IPS DF 6.9 (cell line): ENCODE data around the gene AFMID.
"Not testable (repeated sequence)": the region's sequence is repeated elsewhere in the genome, so short reads cannot be mapped to it uniquely, and the experiment has no call there.

Experiments used
- DNase-seq: peaks from one replicate; pipeline ENCODE4 v3.0.0-alpha.2; 2013; ENCODE audit warnings: low read depth, low spot score
- H3K27ac ChIP-seq: one replicate; pipeline ENCODE4 v1.5.1; 2013; ENCODE audit warnings: low read length, control low read depth
- H3K27me3 ChIP-seq: 2 replicates; pipeline ENCODE4 v1.6.1; 2013; ENCODE audit warnings: mild to moderate bottlenecking, low read length; ENCODE audit not compliant: control insufficient read depth, insufficient read depth
- H3K36me3 ChIP-seq: 2 replicates; pipeline ENCODE4 v1.6.1; 2013; ENCODE audit warnings: low read length; ENCODE audit not compliant: control insufficient read depth, insufficient read depth
- H3K4me1 ChIP-seq: 2 replicates; pipeline ENCODE4 v1.6.1; 2013; ENCODE audit warnings: low read length; ENCODE audit not compliant: control insufficient read depth, insufficient read depth
- H3K4me3 ChIP-seq: 2 replicates; pipeline ENCODE4 v1.5.1; 2013; ENCODE audit warnings: mild to moderate bottlenecking, low read length
- H3K9me3 ChIP-seq: 2 replicates; pipeline ENCODE4 v1.6.1; 2013; ENCODE audit warnings: low read length, inconsistent platforms; ENCODE audit not compliant: control insufficient read depth, insufficient read depth
- WGBS: extraction: QIAGEN DNeasy Blood & Tissue Kit; methylation state at CpG from one replicate; pipeline ENCODE4 v1.1.7; 2013; ENCODE audit warnings: mixed read lengths, missing lambda C conversion rate; ENCODE audit not compliant: insufficient read length, insufficient coverage; 5-methylcytosine and 5-hydroxymethylcytosine counted together

The AFMID gene

DNA sequence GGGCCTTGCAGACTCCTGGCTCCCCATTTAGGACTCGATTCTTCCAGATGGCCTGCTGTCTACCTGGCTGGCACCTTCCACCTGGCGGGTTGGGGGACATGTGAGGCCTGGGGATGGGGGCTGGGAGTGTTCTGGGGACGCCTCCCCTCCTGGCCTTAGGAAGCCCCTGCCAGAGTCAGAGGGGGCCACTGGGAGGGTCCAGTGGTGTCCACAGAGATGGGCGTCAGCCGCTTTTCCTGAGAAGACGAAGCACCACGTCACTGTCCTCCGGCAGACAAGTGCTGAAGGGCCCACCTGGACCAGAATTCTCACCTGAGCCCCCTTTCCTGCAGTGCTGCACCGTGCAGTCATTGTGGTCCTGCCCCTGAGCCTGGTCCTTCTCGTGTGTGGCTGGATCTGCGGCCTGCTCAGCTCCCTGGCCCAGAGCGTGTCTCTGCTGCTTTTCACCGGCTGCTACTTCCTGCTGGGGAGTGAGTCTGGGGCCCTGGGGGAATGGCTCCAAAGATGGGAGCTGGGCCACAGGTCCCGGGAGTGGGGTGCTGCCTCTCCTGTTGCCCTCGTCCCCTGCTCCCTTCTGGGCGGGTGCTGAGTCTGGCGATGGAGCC lies 47.2 kb downstream of the AFMID start:
- Histone ChIP-seq H3K9me3 (no peaks in the 10 kb centered on the region), H3K4me3 (no peak overlapping the region), H3K36me3 (peaks cover 3% of the 10 kb centered on the region; the same call in 1 of the 2 replicates), H3K27me3 (peaks cover 2% of the 10 kb centered on the region; the same call in 1 of the 2 replicates), H3K4me1 (no peaks in the 10 kb centered on the region; the same call in 1 of the 2 replicates), H3K27ac (no peak overlapping the region)
- no CpG with 5 or more reads among the region's 17 CpGs for WGBS
- DNase-seq, result no peak

DNA sequence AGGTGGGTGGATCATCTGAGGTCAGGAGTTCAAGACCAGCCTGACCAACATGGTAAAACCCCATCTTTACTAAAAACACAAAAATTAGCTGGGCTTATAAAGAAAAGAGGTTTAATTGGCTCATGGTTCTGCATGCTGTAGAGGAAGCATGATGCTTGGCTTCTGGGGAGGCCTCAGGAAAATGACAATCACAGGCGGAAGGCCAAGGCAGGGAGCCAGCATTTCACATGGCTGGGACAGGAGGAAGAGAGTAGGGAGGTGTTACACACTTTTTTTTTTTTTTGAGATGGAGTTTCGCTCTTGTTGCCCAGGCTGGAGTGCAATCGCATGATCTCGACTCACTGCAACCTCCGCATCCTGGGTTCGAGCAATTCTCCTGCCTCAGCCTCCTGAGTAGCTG lies 47.9 kb downstream of the AFMID start:
- DNase-seq, result not testable (repeated sequence)

DNA sequence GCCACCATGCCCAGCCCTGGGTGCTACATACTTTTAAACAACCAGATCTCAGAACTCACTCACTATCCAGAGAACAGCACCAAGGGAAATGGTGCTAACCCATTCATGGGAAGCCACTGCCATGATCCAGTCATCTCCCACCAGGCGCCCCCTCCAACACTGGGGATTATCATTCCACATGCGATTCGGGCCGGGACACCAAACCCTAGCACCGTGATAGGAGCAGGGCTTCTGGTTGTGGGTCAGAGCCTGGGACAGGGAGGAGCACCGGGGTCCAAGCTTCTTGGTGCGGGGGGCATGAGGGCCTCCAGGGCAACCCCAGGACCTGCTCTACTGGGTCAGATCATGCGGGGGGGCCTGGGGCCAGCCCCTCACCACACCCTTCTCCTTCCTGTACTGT lies 48.7 kb downstream of the AFMID start:
- no peak overlapping the region for H3K27ac ChIP-seq
- peaks cover 3% of the 10 kb centered on the region; the same call in 1 of the 2 replicates for H3K36me3 ChIP-seq
- no peaks in the 10 kb centered on the region; the same call in 1 of the 2 replicates for H3K4me1 ChIP-seq
- no CpG with 5 or more reads among the region's 8 CpGs for WGBS
- no peak for DNase-seq
- no peak overlapping the region for H3K4me3 ChIP-seq
- no peaks in the 10 kb centered on the region for H3K9me3 ChIP-seq
- H3K27me3 ChIP-seq, result peaks cover 2% of the 10 kb centered on the region; the same call in 1 of the 2 replicates

More for the DNA sequence above, 47.9 kb downstream of the AFMID start:
- not testable (repeated sequence) for H3K27ac ChIP-seq, H3K36me3 ChIP-seq, H3K9me3 ChIP-seq, H3K27me3 ChIP-seq, H3K4me1 ChIP-seq, H3K4me3 ChIP-seq
- no CpG with 5 or more reads among the region's 6 CpGs for WGBS

DNA sequence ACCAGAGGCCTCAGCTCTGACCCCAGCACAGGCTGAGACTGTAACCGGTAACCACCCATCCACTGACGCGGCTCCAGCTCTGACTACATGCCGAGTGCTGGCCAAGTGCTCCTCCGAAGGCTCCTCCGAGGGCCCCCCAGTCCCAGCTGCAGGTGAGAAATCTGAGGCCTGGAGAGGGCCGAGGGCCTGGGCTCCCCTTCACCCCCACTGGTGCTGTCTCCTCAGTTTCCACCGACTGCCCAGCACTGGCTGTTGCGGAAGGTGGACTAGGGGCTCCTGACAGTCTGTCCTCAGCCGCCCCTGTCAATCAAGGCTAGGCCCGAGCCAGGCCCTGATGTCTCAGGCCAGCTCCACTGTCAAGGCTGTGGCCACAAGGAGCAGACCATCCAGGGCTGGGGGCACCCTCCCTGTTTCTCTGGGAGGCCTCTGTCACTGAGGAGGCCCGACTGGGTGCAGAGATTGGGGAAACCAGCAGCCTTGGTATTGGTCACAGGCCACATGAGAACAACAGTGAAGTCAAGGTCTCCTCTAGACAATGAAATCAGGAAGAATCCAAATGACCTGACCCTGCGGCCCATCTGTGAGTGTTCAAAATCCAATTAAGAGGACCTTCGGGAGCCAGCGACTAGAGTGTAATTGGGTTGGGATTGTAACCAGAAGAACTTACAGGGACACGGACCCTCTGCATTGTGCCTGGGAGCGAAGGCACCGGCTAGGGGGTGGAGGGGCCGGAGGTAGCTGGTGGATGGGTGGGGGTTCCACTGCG lies 49.4 kb downstream of the AFMID start:
- Histone ChIP-seq H3K4me3 (no peak overlapping the region), H3K36me3 (peaks cover 3% of the 10 kb centered on the region; the same call in 1 of the 2 replicates), H3K27ac (no peak overlapping the region), H3K4me1 (no peaks in the 10 kb centered on the region; the same call in 1 of the 2 replicates), H3K9me3 (no peaks in the 10 kb centered on the region), H3K27me3 (peaks cover 2% of the 10 kb centered on the region; the same call in 1 of the 2 replicates)
- no peak for DNase-seq
- no CpG with 5 or more reads among the region's 20 CpGs for WGBS

DNA sequence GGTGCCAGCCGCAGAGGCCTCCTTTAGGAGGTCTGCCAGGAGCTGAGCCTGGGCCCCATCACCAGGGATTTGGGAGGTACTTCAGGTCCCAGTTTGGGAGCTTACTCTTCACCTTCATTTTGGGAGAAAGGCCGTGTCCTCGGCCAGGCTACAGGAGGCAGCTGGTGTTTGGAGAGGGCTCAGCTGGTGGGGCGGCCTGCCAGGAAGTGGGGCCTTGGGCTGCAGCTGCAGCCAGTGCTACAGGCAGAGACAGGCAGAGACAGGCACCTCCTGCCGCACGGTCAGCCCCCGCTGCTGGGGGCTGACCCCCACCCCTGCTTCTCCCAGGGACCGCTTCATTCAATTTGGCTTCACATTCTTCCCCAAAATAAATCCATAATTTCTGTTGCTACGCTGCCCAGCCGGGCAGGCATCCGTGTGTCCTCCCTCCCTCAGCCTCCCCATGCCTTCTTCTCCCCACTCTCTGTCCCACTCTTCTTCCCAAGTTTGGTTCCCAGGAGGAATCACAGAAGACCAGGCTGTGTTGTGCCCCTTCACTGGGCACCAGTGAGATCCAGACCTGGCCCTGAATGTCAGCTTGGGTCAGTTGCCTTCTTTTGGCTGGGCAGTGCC lies 50.3 kb downstream of the AFMID start:
- no peak overlapping the region for H3K27ac ChIP-seq
- H3K27me3 ChIP-seq, result peaks cover 2% of the 10 kb centered on the region; the same call in 1 of the 2 replicates
- H3K9me3 ChIP-seq, result no peaks in the 10 kb centered on the region
- no CpG with 5 or more reads among the region's 11 CpGs for WGBS
- no peak overlapping the region for H3K4me3 ChIP-seq
- no peaks in the 10 kb centered on the region for H3K4me1 ChIP-seq
- DNase-seq, result no peak
- peaks cover 3% of the 10 kb centered on the region; the same call in 1 of the 2 replicates for H3K36me3 ChIP-seq

DNA sequence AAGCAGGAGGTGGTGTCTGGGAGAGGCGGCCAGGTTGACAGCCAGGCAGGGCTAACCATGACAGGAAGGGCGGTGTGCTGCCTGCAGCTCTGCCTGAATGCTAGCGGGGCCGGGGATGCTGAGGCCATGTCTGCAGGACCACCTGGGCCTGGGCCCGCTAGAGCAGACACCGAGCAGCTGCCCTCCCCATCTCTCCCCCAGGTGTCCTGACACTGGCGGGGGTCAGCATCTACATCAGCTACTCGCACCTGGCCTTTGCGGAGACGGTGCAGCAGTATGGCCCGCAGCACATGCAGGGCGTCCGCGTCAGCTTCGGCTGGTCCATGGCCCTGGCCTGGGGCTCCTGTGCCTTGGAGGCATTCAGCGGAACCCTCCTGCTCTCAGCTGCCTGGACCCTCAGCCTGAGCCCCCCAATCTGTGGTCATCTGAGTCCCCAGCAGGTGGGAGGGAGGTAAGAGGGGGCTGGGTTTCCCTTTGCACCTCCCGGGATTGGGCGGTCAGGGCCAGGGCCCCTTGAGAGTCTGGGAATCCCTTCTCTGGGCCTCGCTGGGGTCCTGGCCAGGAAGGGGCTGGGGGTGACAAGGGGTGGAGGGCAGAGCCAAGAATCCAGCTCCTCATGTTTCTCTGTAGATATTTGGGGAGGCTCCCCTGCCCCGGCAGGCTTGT lies 51.8 kb downstream of the AFMID start:
- Histone ChIP-seq H3K36me3 (no peaks in the 10 kb centered on the region; the same call in 1 of the 2 replicates), H3K4me3 (no peak overlapping the region), H3K27ac (no peak overlapping the region), H3K9me3 (no peaks in the 10 kb centered on the region), H3K4me1 (no peaks in the 10 kb centered on the region), H3K27me3 (no peaks in the 10 kb centered on the region)
- no peak for DNase-seq
- whole genome bisulfite sequencing, result no CpG with 5 or more reads among the region's 20 CpGs

DNA sequence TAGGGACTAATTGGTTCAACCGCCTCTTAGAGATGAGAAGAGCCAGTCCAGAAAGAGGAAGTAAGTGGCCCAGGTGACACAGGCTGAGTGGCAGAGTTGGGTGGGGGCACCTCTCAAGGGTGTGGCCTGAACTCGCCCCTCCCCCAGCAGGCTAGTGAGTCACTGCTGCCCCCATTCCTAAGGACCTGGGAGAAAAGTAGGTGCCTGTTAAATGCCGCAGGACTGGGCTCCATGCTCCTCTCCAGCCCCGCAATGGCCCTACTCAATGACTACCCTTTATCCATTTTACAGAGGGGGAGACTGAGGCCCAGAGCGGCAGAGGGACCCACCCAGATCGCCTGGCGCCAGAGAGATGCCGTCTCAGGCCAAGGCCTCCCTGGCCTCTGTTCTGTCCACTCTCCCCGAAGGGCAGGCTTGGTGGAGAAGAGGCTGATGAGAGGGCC lies 52.3 kb downstream of the AFMID start:
- H3K27me3 ChIP-seq, result no peaks in the 10 kb centered on the region
- no peak overlapping the region for H3K4me3 ChIP-seq
- no peaks in the 10 kb centered on the region for H3K36me3 ChIP-seq
- H3K4me1 ChIP-seq, result no peaks in the 10 kb centered on the region
- no CpG with 5 or more reads among the region's 9 CpGs for WGBS
- H3K27ac ChIP-seq, result no peak overlapping the region
- DNase-seq, result no peak
- no peaks in the 10 kb centered on the region for H3K9me3 ChIP-seq

DNA sequence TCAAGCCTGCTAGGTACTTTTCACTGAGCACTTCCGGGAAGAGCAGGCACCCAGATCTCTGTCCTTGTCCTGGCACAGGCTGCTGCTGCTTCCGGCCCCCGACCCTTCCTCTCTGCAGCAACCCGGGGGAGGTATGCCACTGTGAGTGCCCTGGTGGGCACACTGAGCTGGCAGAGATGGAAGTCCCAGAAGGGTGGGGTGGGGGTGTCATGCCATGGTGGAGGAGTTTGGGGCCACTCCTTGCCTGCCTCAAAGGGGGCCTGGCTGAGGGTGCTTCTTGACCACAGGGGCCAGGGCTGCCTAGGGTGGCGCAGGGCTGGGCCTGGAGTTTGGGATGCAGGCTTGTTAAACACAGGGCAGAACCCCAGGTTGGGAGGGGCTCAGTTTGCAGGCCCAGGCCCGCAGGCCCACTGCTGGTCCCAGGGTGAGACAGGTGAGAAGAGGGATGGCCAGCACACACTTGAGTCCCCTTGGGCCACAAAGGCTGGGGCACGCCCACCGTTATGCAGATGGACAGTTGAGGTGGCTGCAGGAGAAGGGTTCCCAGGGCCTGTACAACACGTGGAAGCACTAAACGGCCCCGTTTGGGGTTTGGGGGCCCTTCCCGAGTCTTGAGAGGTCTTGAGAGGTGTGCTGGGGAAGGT lies 53.0 kb downstream of the AFMID start:
- Histone ChIP-seq H3K27ac (no peak overlapping the region), H3K27me3 (no peaks in the 10 kb centered on the region), H3K9me3 (no peaks in the 10 kb centered on the region), H3K4me1 (no peaks in the 10 kb centered on the region), H3K36me3 (no peaks in the 10 kb centered on the region), H3K4me3 (no peak overlapping the region)
- WGBS, result no CpG with 5 or more reads among the region's 12 CpGs
- DNase-seq, result no peak

DNA sequence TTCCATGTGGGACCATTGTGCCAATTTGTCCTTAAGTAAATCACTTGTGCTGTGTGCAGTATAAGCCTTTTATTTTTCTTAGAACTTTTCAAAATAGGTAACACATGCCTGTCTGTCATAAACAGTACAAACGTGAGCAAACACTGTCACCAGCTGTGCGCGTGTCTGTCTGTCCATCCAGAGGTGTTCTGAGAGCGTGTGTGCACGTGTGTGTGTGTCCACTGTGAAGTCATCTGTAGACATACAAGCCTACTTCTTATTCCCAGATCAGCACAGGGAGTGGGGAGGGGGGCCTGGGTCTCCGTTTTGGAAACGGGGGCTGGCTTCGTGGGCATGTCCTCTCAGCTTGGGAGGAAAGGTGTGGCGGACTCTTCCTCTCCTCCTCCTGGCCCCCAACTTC lies 53.7 kb downstream of the AFMID start:
- no peak for DNase-seq
- no peaks in the 10 kb centered on the region for H3K36me3 ChIP-seq
- no peaks in the 10 kb centered on the region for H3K27me3 ChIP-seq
- H3K4me1 ChIP-seq, result no peaks in the 10 kb centered on the region
- no CpG with 5 or more reads among the region's 9 CpGs for WGBS
- no peaks in the 10 kb centered on the region for H3K9me3 ChIP-seq
- H3K4me3 ChIP-seq, result no peak overlapping the region
- H3K27ac ChIP-seq, result no peak overlapping the region
